Stimulated activated CD8-positive, alpha-beta memory T cell treated with anti-CD3 and anti-CD28 coated beads, Interleukin-15, amount 100 ng/mL, for 24 hours (primary cell): ENCODE results near the gene TRIP13.
"Not testable (repeated sequence)": the region's sequence is repeated elsewhere in the genome, so short reads cannot be mapped to it uniquely, and the experiment has no call there.

ENCODE experiments used
- DNase-seq: peaks from one replicate; pipeline ENCODE4 v3.0.0-alpha.2; 2020; ENCODE audit warnings: low read depth

The TRIP13 gene

GRCh38 chr5:892394-893136 lies at the start of gene TRIP13, which contains the start of gene BRD9:
Gene TRIP13 (plus strand): TSS chr5:892884. CDS start chr5:892999, 115 bp downstream.
Gene BRD9 (minus strand): TSS chr5:892801. CDS start chr5:892657, 144 bp downstream.
- DNase-seq = peak; percentile 74

- DNase-seq = not testable (repeated sequence)
Measured at GRCh38 chr5:843371-843770, 49.3 kb upstream of the TRIP13 start.

GRCh38 chr5:843926-844325 lies 48.8 kb upstream of the TRIP13 start:
- not testable (repeated sequence) for DNase-seq

- DNase-seq = not testable (repeated sequence)
Measured at GRCh38 chr5:844426-844825, 48.3 kb upstream of the TRIP13 start.

GRCh38 chr5:845031-845675 lies 47.5 kb upstream of the TRIP13 start:
- DNase-seq = not testable (repeated sequence)

GRCh38 chr5:845676-846601 lies 46.7 kb upstream of the TRIP13 start:
- DNase-seq = not testable (repeated sequence)

- not testable (repeated sequence) for DNase-seq
Measured at GRCh38 chr5:846602-847091, 46.0 kb upstream of the TRIP13 start.

- DNase-seq = not testable (repeated sequence)
Measured at GRCh38 chr5:847212-847611, 45.5 kb upstream of the TRIP13 start.

GRCh38 chr5:847736-848135 lies 44.9 kb upstream of the TRIP13 start:
- DNase-seq = not testable (repeated sequence)

- no peak for DNase-seq
Measured at GRCh38 chr5:848671-849111, 44.0 kb upstream of the TRIP13 start.

- DNase-seq = no peak
Measured at GRCh38 chr5:849651-850301, 42.9 kb upstream of the TRIP13 start.

GRCh38 chr5:850511-851006 lies 42.1 kb upstream of the TRIP13 start, which contains the start of gene ZDHHC11:
Gene ZDHHC11 (minus strand): TSS chr5:850986. CDS start chr5:850602, 384 bp downstream.
- DNase-seq = no peak

GRCh38 chr5:851076-851475 lies 41.6 kb upstream of the TRIP13 start:
- DNase-seq = no peak

- DNase-seq = no peak
Measured at GRCh38 chr5:851553-851952, 41.1 kb upstream of the TRIP13 start.

GRCh38 chr5:852018-852417 lies 40.7 kb upstream of the TRIP13 start:
- no peak for DNase-seq

- no peak for DNase-seq
Measured at GRCh38 chr5:852431-853401, 40.0 kb upstream of the TRIP13 start.

GRCh38 chr5:853416-854090 lies 39.1 kb upstream of the TRIP13 start:
- DNase-seq = not testable (repeated sequence)

- DNase-seq = no peak
Measured at GRCh38 chr5:854217-854616, 38.5 kb upstream of the TRIP13 start.

GRCh38 chr5:854966-855743 lies 37.5 kb upstream of the TRIP13 start:
- DNase-seq = no peak
